NCI-H1694 (cell line): Measurements from ENCODE around the gene RASL11A.
"Not testable (repeated sequence)": the region's sequence is repeated elsewhere in the genome, so short reads cannot be mapped to it uniquely, and the experiment has no call there.

Source experiments
- DNase-seq: peaks from one replicate; lab custom pipeline; 2025; lab: John Stamatoyannopoulos, UW

RASL11A gene

GRCh38 chr13:27270594-27271520 is at the start of gene RASL11A:
Gene RASL11A (plus strand): TSS chr13:27270830. CDS start chr13:27270945, 115 bp downstream.
- DNase-seq: peak; percentile 51

GRCh38 chr13:27222100-27222499 is 48.5 kb upstream of the RASL11A start:
- not testable (repeated sequence) for DNase-seq

GRCh38 chr13:27226991-27227390 is 43.6 kb upstream of the RASL11A start:
- no peak for DNase-seq

GRCh38 chr13:27228131-27228530 is 42.5 kb upstream of the RASL11A start:
- DNase-seq: no peak

GRCh38 chr13:27229642-27230041 is 41.0 kb upstream of the RASL11A start:
- DNase-seq: no peak

GRCh38 chr13:27233964-27234363 is 36.7 kb upstream of the RASL11A start:
- DNase-seq: no peak

GRCh38 chr13:27236478-27236877 is 34.2 kb upstream of the RASL11A start:
- DNase-seq: no peak

GRCh38 chr13:27242702-27243101 is 27.9 kb upstream of the RASL11A start:
- no peak for DNase-seq

GRCh38 chr13:27245610-27246009 is 25.0 kb upstream of the RASL11A start:
- DNase-seq: no peak

- no peak for DNase-seq
Observed at GRCh38 chr13:27250833-27251165, 19.8 kb upstream of the RASL11A start.

GRCh38 chr13:27251166-27252091 is 19.2 kb upstream of the RASL11A start, which contains the start of gene RPL21:
Gene RPL21 (plus strand): TSS chr13:27251558. CDS start chr13:27253777, 2,219 bp downstream.
- peak; percentile 84 for DNase-seq

GRCh38 chr13:27252467-27252866 is 18.2 kb upstream of the RASL11A start:
- no peak for DNase-seq

GRCh38 chr13:27257233-27257568 is 13.4 kb upstream of the RASL11A start:
- no peak for DNase-seq

- no peak for DNase-seq
Observed at GRCh38 chr13:27257648-27258253, 12.9 kb upstream of the RASL11A start.

GRCh38 chr13:27258637-27259386 is 11.8 kb upstream of the RASL11A start:
- DNase-seq: no peak

GRCh38 chr13:27259831-27260230 is 10.8 kb upstream of the RASL11A start:
- no peak for DNase-seq

- DNase-seq: no peak
Observed at GRCh38 chr13:27261396-27261795, 9.2 kb upstream of the RASL11A start.

- DNase-seq: no peak
Observed at GRCh38 chr13:27263438-27263837, 7.2 kb upstream of the RASL11A start.

- DNase-seq: peak; percentile 67
Observed at GRCh38 chr13:27264181-27264580, 6.4 kb upstream of the RASL11A start.

GRCh38 chr13:27264648-27265047 is 6.0 kb upstream of the RASL11A start:
- no peak for DNase-seq

- DNase-seq: no peak
Observed at GRCh38 chr13:27266917-27267316, 3.7 kb upstream of the RASL11A start.

GRCh38 chr13:27267596-27267995 is 3.0 kb upstream of the RASL11A start:
- DNase-seq: no peak
